ENCODE measurements around the gene CHSY1. TPM values are rescaled to one million over a fixed set of nuclear protein-coding genes. Genes with fewer than 3 reads are reported as not detected.

The CHSY1 gene
- 18.4 and 43.0 TPM in 2 replicates for total RNA-seq (ENCODE audit: low replicate concordance)
- long read RNA-seq, full-length matches to known transcripts = 1 of 9 reads
- long read RNA-seq, partial matches to known transcripts = 1 of 9 reads
- long read RNA-seq, other reads (novel, unspliced or antisense) = 7 of 9 reads

- no peak for TF ChIP-seq CTCF (conservative IDR thresholded peaks at IDR 0.05)
- Mint-ChIP-seq H3K27ac (peak within 1 kb of the TSS; percentile 90), H3K4me3 (peak within 1 kb of the TSS; percentile 96), H3K4me1 (ENCODE audit: unreplicated experiment) (peaks cover 50% of the 10 kb centered on the region), H3K36me3 (peaks cover 7% of the 10 kb centered on the region), H3K9me3 (no peaks in the 10 kb centered on the region), H3K27me3 (peaks cover 8% of the 10 kb centered on the region)
- peak; percentile 92 for DNase-seq (ENCODE audit: extremely low spot score, unreplicated experiment)
These were observed at the start of gene CHSY1 for GRCh38 chr15:101251830-101252820. TSS of gene CHSY1 (minus strand) at chr15:101252048. CDS start at chr15:101251456, 592 bp downstream.

GRCh38 chr15:101296418-101297405 is 44.9 kb upstream of the CHSY1 start:
- H3K27me3 Mint-ChIP-seq = no peaks in the 10 kb centered on the region
- peak overlapping the region; percentile 98 for H3K4me3 Mint-ChIP-seq
- H3K36me3 Mint-ChIP-seq = peaks cover 3% of the 10 kb centered on the region
- no peak for TF ChIP-seq CTCF (conservative IDR thresholded peaks at IDR 0.05)
- H3K9me3 Mint-ChIP-seq = no peaks in the 10 kb centered on the region
- H3K27ac Mint-ChIP-seq = peak overlapping the region; percentile 96
- DNase-seq (ENCODE audit: extremely low spot score, unreplicated experiment) = no peak
- peaks cover 21% of the 10 kb centered on the region for H3K4me1 Mint-ChIP-seq (ENCODE audit: unreplicated experiment)

- Mint-ChIP-seq H3K36me3 (peaks cover 3% of the 10 kb centered on the region), H3K27me3 (no peaks in the 10 kb centered on the region), H3K9me3 (no peaks in the 10 kb centered on the region), H3K4me1 (ENCODE audit: unreplicated experiment) (peaks cover 24% of the 10 kb centered on the region), H3K4me3 (peak overlapping the region; percentile 98), H3K27ac (peak overlapping the region; percentile 96)
- DNase-seq (ENCODE audit: extremely low spot score, unreplicated experiment) = no peak
- no peak for TF ChIP-seq CTCF (conservative IDR thresholded peaks at IDR 0.05)
These were observed 43.8 kb upstream of the CHSY1 start for GRCh38 chr15:101295607-101296161.

- peaks cover 6% of the 10 kb centered on the region for H3K36me3 Mint-ChIP-seq
- H3K9me3 Mint-ChIP-seq = no peaks in the 10 kb centered on the region
- H3K4me1 Mint-ChIP-seq (ENCODE audit: unreplicated experiment) = peaks cover 24% of the 10 kb centered on the region
- H3K27me3 Mint-ChIP-seq = no peaks in the 10 kb centered on the region
- H3K27ac Mint-ChIP-seq = peak within 1 kb of the TSS; percentile 96
- H3K4me3 Mint-ChIP-seq = peak within 1 kb of the TSS; percentile 98
- DNase-seq (ENCODE audit: extremely low spot score, unreplicated experiment) = peak; percentile 98
- TF ChIP-seq CTCF (conservative IDR thresholded peaks at IDR 0.05) = no peak
These were observed 43.1 kb upstream of the CHSY1 start, which contains the start of gene SNRPA1 for GRCh38 chr15:101294731-101295606. TSS of gene SNRPA1 (minus strand) at chr15:101295248. CDS start at chr15:101295178, 70 bp downstream.
